H1 (cell line): ENCODE measurements around the gene DRC1. TPM values are rescaled to one million over a fixed set of nuclear protein-coding genes. Genes with fewer than 3 reads are reported as not detected.

Source experiments
- CTCF ChIA-PET: fragments of 300-600 bp; sonication (Branson Sonifier 250); formaldehyde crosslinking; loops from one replicate; lab custom pipeline; 2021; ENCODE audit not compliant: partially characterized antibody; lab: Charles Lee
- POLR2A ChIA-PET: fragments of 300-600 bp; sonication (Branson Sonifier 250); formaldehyde crosslinking; loops from one replicate; lab custom pipeline; 2021; ENCODE audit warnings: inconsistent platforms; ENCODE audit not compliant: partially characterized antibody; lab: Charles Lee
- DNase-seq, 2 experiments: peaks; one replicate each; pipeline versions ENCODE4 v3.0.0 to v3.0.0-alpha.2; 2010 to 2022; ENCODE audit warnings: low spot score in 2 of 2, low read depth in 1 of 2, mixed read lengths in 1 of 2
- FAIRE-seq: peaks from 2 replicates; lab custom pipeline; 2011; peaks lifted over from hg19 to GRCh38; lab: Jason Lieb, UNC
- H2AFZ ChIP-seq: 2 replicates; pipeline ENCODE4 v1.8.1; 2012; ENCODE audit warnings: low read length, inconsistent platforms
- H2AK5ac ChIP-seq: 2 replicates; pipeline ENCODE4 v1.6.1; 2013; ENCODE audit warnings: low read depth, low read length
- H2BK120ac ChIP-seq: replicated peaks from 2 replicates; pipeline ENCODE3; 2013; ENCODE audit warnings: low read depth, low read length, inconsistent platforms
- H2BK12ac ChIP-seq: 2 replicates; pipeline ENCODE4 v1.6.1; 2013; ENCODE audit warnings: low read depth, low read length
- H2BK15ac ChIP-seq: 2 replicates; pipeline ENCODE4 v1.6.1; 2013; ENCODE audit warnings: low read length
- H2BK20ac ChIP-seq: 2 replicates; pipeline ENCODE4 v1.6.1; 2013; ENCODE audit warnings: low read length
- H2BK5ac ChIP-seq: 2 replicates; pipeline ENCODE4 v1.6.1; 2013; ENCODE audit warnings: low read depth, low read length
- H3K14ac ChIP-seq: 2 replicates; pipeline ENCODE4 v1.6.1; 2013; ENCODE audit warnings: inconsistent platforms; ENCODE audit not compliant: insufficient read length
- H3K18ac ChIP-seq: 2 replicates; pipeline ENCODE4 v1.6.1; 2013; ENCODE audit warnings: low read length; ENCODE audit errors: extremely low read depth
- H3K23ac ChIP-seq: 2 replicates; pipeline ENCODE4 v1.6.1; 2013; ENCODE audit warnings: inconsistent platforms; ENCODE audit not compliant: insufficient read length
- H3K23me2 ChIP-seq: 2 replicates; pipeline ENCODE4 v1.6.1; 2013; ENCODE audit warnings: low read depth, low read length
- H3K27ac ChIP-seq: 2 replicates; pipeline ENCODE4 v1.6.1; 2011; ENCODE audit warnings: low read depth, low read length, inconsistent platforms
- H3K27me3 ChIP-seq, 4 experiments: replicated peaks in 1 of 4; 1 replicate in 1 of 4; 2 replicates in 3 of 4; pipeline versions ENCODE4 v1.6.1 to v1.8.1; 2011 to 2013; ENCODE audit warnings: low read length in 3 of 4, mild to moderate bottlenecking in 3 of 4, inconsistent platforms in 2 of 4, mixed read lengths in 2 of 4, moderate library complexity in 1 of 4; ENCODE audit not compliant: control insufficient read depth in 3 of 4, insufficient read depth in 3 of 4; ENCODE audit errors: extremely low read depth in 1 of 4
- H3K36me3 ChIP-seq, 4 experiments: 2 replicates each; pipeline versions ENCODE4 v1.6.1 to v1.8.1; 2011 to 2013; ENCODE audit warnings: mild to moderate bottlenecking in 4 of 4, low read length in 3 of 4, moderate library complexity in 2 of 4, control low read depth in 1 of 4, inconsistent platforms in 1 of 4; ENCODE audit not compliant: insufficient read depth in 4 of 4, control insufficient read depth in 2 of 4
- H3K4ac ChIP-seq: replicated peaks from 2 replicates; pipeline ENCODE3; 2013; ENCODE audit warnings: low read length, low read depth, mixed read lengths, inconsistent platforms; ENCODE audit not compliant: insufficient read length
- H3K4me1 ChIP-seq, 4 experiments: replicated peaks in 1 of 4; 1 replicate in 1 of 4; 2 replicates in 3 of 4; pipeline versions ENCODE4 v1.6.1 to v1.8.1; 2011 to 2013; ENCODE audit warnings: low read length in 3 of 4, inconsistent platforms in 2 of 4, mixed read lengths in 1 of 4; ENCODE audit not compliant: insufficient read depth in 4 of 4, control insufficient read depth in 3 of 4
- H3K4me2 ChIP-seq, 2 experiments: 2 replicates each; pipeline versions ENCODE4 v1.6.1 to v1.8.1; 2011 to 2013; ENCODE audit warnings: low read depth in 2 of 2, low read length in 2 of 2, control low read depth in 1 of 2, inconsistent platforms in 1 of 2, mild to moderate bottlenecking in 1 of 2; ENCODE audit not compliant: insufficient read depth in 1 of 2
- H3K4me3 ChIP-seq, 4 experiments: fragments of 200-600, 300-600 bp in 1 of 4; sonication (generic), shearing (Covaris generic), sonication (Bioruptor Twin) in 1 of 4; 2 replicates each; pipeline versions ENCODE4 v1.5.1 to v1.8.1; 2011 to 2016; ENCODE audit warnings: low read length in 4 of 4, low read depth in 3 of 4, control low read depth in 2 of 4, inconsistent platforms in 2 of 4, mild to moderate bottlenecking in 2 of 4, mixed read lengths in 1 of 4, moderate library complexity in 1 of 4; ENCODE audit not compliant: insufficient read depth in 2 of 4; ENCODE audit errors: extremely low read depth in 1 of 4
- H3K56ac ChIP-seq: replicated peaks from 2 replicates; pipeline ENCODE3; 2013; ENCODE audit warnings: low read depth, mild to moderate bottlenecking, mixed read lengths, low read length, inconsistent platforms; ENCODE audit not compliant: insufficient read length
- H3K79me1 ChIP-seq: 2 replicates; pipeline ENCODE4 v1.6.1; 2013; ENCODE audit warnings: low read depth, low read length, control low read depth
- H3K79me2 ChIP-seq, 2 experiments: 2 replicates each; pipeline versions ENCODE4 v1.6.1 to v1.8.1; 2012 to 2013; ENCODE audit warnings: low read length in 2 of 2, mild to moderate bottlenecking in 2 of 2, inconsistent platforms in 1 of 2; ENCODE audit not compliant: insufficient read depth in 2 of 2, control insufficient read depth in 1 of 2
- H3K9ac ChIP-seq, 4 experiments: replicated peaks in 1 of 4; 1 replicate in 1 of 4; 2 replicates in 3 of 4; pipeline versions ENCODE4 v1.6.1 to v1.8.1; 2011 to 2013; ENCODE audit warnings: low read depth in 3 of 4, low read length in 3 of 4, control low read depth in 2 of 4, mild to moderate bottlenecking in 2 of 4, moderate library complexity in 2 of 4, inconsistent platforms in 1 of 4; ENCODE audit errors: extremely low read depth in 1 of 4
- H3K9me3 ChIP-seq, 2 experiments: 2 replicates each; pipeline versions ENCODE4 v1.6.1 to v1.8.1; 2012 to 2013; ENCODE audit warnings: mild to moderate bottlenecking in 2 of 2, moderate library complexity in 2 of 2, control low read depth in 1 of 2, inconsistent platforms in 1 of 2, low read depth in 1 of 2, low read length in 1 of 2, mixed read lengths in 1 of 2; ENCODE audit not compliant: insufficient read depth in 2 of 2
- H4K20me1 ChIP-seq, 2 experiments: replicated peaks in 1 of 2; 2 replicates each; pipeline versions ENCODE3 to v1.8.1; 2011 to 2013; ENCODE audit warnings: inconsistent platforms in 2 of 2, low read length in 2 of 2, mild to moderate bottlenecking in 1 of 2; ENCODE audit not compliant: insufficient read depth in 2 of 2, control insufficient read depth in 1 of 2
- H4K5ac ChIP-seq: 2 replicates; pipeline ENCODE4 v1.6.1; 2013; ENCODE audit warnings: low read length, low read depth, mixed read lengths, inconsistent platforms; ENCODE audit not compliant: insufficient read length
- H4K8ac ChIP-seq: 2 replicates; pipeline ENCODE4 v1.8.0; 2013; ENCODE audit warnings: mild to moderate bottlenecking, moderate library complexity, low read length, inconsistent platforms; ENCODE audit not compliant: insufficient read depth; ENCODE audit errors: extremely low read depth
- H4K91ac ChIP-seq: replicated peaks from 2 replicates; pipeline ENCODE3; 2013; ENCODE audit warnings: low read length, mixed read lengths, inconsistent platforms; ENCODE audit not compliant: insufficient read length
- CREB1 ChIP-seq: IDR thresholded peaks from 2 replicates; pipeline ENCODE4 v1.6.1; 2012; ENCODE audit warnings: inconsistent platforms
- CTBP2 ChIP-seq: IDR thresholded peaks from 2 replicates; pipeline ENCODE4 v1.7.0; 2011; ENCODE audit warnings: borderline replicate concordance, mild to moderate bottlenecking, moderate library complexity, mixed read lengths, low read length; ENCODE audit not compliant: insufficient read depth, insufficient read length
- EP300 ChIP-seq, 2 experiments: IDR thresholded peaks; 1 replicate in 1 of 2; 2 replicates in 1 of 2; pipeline ENCODE4 v1.6.1; 2011 to 2012; ENCODE audit warnings: low read depth in 2 of 2, low read length in 2 of 2, mild to moderate bottlenecking in 2 of 2, borderline replicate concordance in 1 of 2, inconsistent platforms in 1 of 2, moderate library complexity in 1 of 2
- JUND ChIP-seq: IDR thresholded peaks from 2 replicates; pipeline ENCODE4 v1.6.1; 2011; ENCODE audit warnings: mild to moderate bottlenecking, improper control_type of control experiment, low read length
- SAP30 ChIP-seq: fragments of 300-600 bp; sonication (generic); IDR thresholded peaks from 2 replicates; pipeline ENCODE4 v1.7.1; 2012; ENCODE audit warnings: low read length, moderate library complexity, mild to moderate bottlenecking, inconsistent platforms; ENCODE audit not compliant: insufficient read depth, insufficient replicate concordance
- SRF ChIP-seq: IDR thresholded peaks from 2 replicates; pipeline ENCODE4 v1.6.1; 2011; ENCODE audit warnings: mild to moderate bottlenecking, low read depth, low read length, moderate library complexity
- WGBS, 2 experiments: shearing (Covaris generic) in 1 of 2; methylation state at CpG; one replicate each; pipeline versions ENCODE4 v1.1.6 to v1.1.7; 2013 to 2015; ENCODE audit warnings: low lambda C conversion rate in 2 of 2, mixed read lengths in 2 of 2, inconsistent platforms in 1 of 2, low coverage in 1 of 2, missing lambda C conversion rate in 1 of 2; ENCODE audit not compliant: insufficient replicate concordance in 2 of 2, insufficient coverage in 1 of 2, insufficient read length in 1 of 2; ENCODE audit errors: extremely low coverage in 1 of 2, missing lambda C conversion rate in 1 of 2; 5-methylcytosine and 5-hydroxymethylcytosine counted together
- polyA plus RNA-seq, 7 experiments: library from polyadenylated mRNA; depleted of rRNA in 3 of 7; stranded (reverse) in 5 of 7; unstranded in 2 of 7; fragments of >200 nt in 5 of 7; fragments of 200-250 nt in 2 of 7; gene quantifications; 1 replicate in 5 of 7; 2 replicates in 1 of 7; 4 replicates in 1 of 7; pipeline versions ENCODE4 v1.2.1 to v1.2.3, GENCODE V29; 2011 to 2013; ENCODE audit warnings: missing spikeins in 2 of 7, mixed read lengths in 2 of 7
- total RNA-seq: library from RNA; stranded (reverse); fragmentation: NEBNext Ultra II Directional; extraction: Animal tissue kit (Norgen Biotek cat#: 25700); gene quantifications from 2 replicates; pipeline ENCODE4 v1.2.1, GENCODE V29; 2021

DRC1 gene
- total and polyA plus RNA-seq, 2 of the 8 experiments (the other 6 are each of a cell fraction or from before 2014, with no cell fraction given): 0.08 TPM; not detected in 1

DNA sequence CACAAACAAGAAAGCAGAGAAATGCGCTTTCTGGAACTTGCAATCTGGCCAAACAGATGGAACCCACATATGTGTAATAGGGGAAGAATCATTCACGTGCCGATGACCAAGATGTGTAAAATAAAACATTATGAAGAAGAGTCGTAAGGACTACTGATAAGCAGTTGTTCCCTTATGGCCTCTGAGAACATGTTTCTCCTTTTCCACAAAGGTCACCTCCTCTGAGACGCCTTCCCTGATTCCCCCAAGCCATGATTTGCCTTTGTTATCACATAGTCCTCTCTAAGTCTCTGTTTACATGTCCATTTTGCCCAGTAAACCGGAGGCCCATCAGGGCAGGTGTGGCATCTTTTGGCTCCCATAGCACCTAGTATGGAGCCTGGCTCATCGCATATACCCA is 68.2 kb downstream of the DRC1 start:
- peaks cover 0 to 6% of the 10 kb centered on the region in 2 experiments for H4K20me1 ChIP-seq
- no peak overlapping the region for H2BK5ac ChIP-seq
- H3K18ac ChIP-seq: no peak overlapping the region
- H3K36me3 ChIP-seq: no peaks in the 10 kb centered on the region
- H3K14ac ChIP-seq: no peak overlapping the region
- H3K9me3 ChIP-seq: no peaks in the 10 kb centered on the region; a peak in 1 of 4 replicates
- H3K79me2 ChIP-seq: no peaks in the 10 kb centered on the region
- no peak overlapping the region for H3K27ac ChIP-seq
- H2BK20ac ChIP-seq: no peak overlapping the region
- H3K4me1 ChIP-seq: peaks cover 0 to 3% (median 0%) of the 10 kb centered on the region in 4 experiments; a peak in 1 of 7 replicates
- no peak overlapping the region for H4K8ac ChIP-seq
- no peak overlapping the region for H2BK12ac ChIP-seq
- FAIRE-seq (no peak), DNase-seq (no peak)
- POLR2A ChIA-PET: no interaction called here
- peaks cover 6% of the 10 kb centered on the region; the same call in 1 of the 2 replicates for H3K23me2 ChIP-seq
- TF ChIP-seq SRF (no peak), JUND (no peak), SAP30 (no peak), CTBP2 (no peak), CREB1 (no peak), EP300 (IDR thresholded peaks at IDR 0.05; ENCODE audit: borderline replicate concordance in 1 of 2, low read depth in 2 of 2, low read length in 2 of 2) (no peak)
- CTCF ChIA-PET: interaction anchor here (0.7 to 8.2 kb wide), 40 partner anchors 8 to 614 kb away, joined by 3 to 68 read pairs (median 4); partner anchors contain the start of genes DRC1 and OTOF
- peaks cover 0 to 3% (median 0%) of the 10 kb centered on the region in 4 experiments; a peak in 1 of 7 replicates for H3K27me3 ChIP-seq
- H3K79me1 ChIP-seq: no peaks in the 10 kb centered on the region
- no peak overlapping the region for H4K91ac ChIP-seq
- H2BK120ac ChIP-seq: no peak overlapping the region
- H2AK5ac ChIP-seq: no peak overlapping the region
- WGBS, 2 experiments: 90% methylated on average over 7 of the region's 7 CpGs; no CpG with 5 or more reads in 1 of the 2 experiments
- no peak overlapping the region for H2BK15ac ChIP-seq
- no peak overlapping the region for H3K4me2 ChIP-seq
- H3K9ac ChIP-seq: no peak overlapping the region
- no peak overlapping the region for H3K4me3 ChIP-seq
- no peak overlapping the region for H3K4ac ChIP-seq
- H2AFZ ChIP-seq: no peak overlapping the region
- H4K5ac ChIP-seq: no peak overlapping the region
- no peak overlapping the region for H3K56ac ChIP-seq
- no peak overlapping the region for H3K23ac ChIP-seq
